ENCODE measurements around the gene CDK5RAP1. TPM values are rescaled to one million over a fixed set of nuclear protein-coding genes. Genes with fewer than 3 reads are reported as not detected.

The CDK5RAP1 gene
- total and polyA plus RNA-seq, 2 of the 8 experiments (the other 6 are each of a cell fraction or from before 2014, with no cell fraction given), result 37.8 to 46.6 TPM

DNA sequence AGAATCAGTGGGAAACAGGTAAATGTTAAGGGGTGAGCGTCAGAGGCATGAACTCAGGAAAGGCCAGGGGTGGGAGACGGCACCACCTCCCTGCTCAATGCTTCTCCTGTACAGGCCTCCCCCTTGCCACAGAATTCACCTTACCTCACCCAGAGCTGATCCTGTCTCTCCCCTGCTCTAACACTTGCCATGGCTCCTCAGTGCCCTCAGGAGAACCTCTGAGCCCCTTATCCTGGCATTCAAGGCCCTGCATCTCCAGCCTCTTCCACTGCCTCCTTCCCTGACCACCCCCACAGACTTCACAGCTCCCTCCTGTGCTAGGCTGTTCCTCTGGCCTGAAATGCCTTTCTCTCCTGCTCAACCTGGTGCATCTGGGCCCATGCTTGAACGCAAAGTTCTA is 84.4 kb downstream of the CDK5RAP1 start (continued):
- no peak for TF ChIP-seq RNF2 (IDR thresholded peaks at IDR 0.05; ENCODE audit: borderline replicate concordance, low read depth, low read length, missing control alignments, poor library complexity, severe bottlenecking)
- TF ChIP-seq, protein P1, sequence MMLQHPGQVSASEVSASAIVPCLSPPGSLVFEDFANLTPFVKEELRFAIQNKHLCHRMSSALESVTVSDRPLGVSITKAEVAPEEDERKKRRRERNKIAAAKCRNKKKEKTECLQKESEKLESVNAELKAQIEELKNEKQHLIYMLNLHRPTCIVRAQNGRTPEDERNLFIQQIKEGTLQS (IDR thresholded peaks at IDR 0.05; ENCODE audit: insufficient read depth, low read depth, low read length), result no peak

All from H1 (cell line).